GM03348 (cell line): ENCODE measurements around the gene APBA1.
A peak's percentile ranks its signal among the peaks of the same experiment; 100 is the strongest.

Experiments used
- DNase-seq: peaks from one replicate; pipeline ENCODE4 v3.0.0; 2012; ENCODE audit warnings: low spot score

APBA1 gene

DNA sequence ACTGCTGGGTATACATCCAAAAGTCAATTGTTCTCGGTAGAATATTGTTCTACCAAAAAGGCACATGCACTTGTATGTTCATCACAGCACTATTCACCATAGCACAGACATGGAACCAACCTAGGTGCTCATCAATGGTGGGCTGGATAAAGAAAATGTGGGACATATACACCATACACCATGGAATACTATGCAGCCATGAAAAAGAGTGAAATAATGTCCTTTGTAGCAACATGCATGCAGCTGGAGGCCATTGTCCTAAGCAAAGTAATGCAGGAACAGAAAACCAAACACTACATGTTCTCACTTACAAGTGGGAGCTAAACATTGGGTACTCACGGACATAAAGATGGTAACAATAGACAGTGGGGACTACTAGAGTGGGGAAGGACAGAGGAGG is 145.5 kb downstream of the APBA1 start:
- no peak for DNase-seq

DNA sequence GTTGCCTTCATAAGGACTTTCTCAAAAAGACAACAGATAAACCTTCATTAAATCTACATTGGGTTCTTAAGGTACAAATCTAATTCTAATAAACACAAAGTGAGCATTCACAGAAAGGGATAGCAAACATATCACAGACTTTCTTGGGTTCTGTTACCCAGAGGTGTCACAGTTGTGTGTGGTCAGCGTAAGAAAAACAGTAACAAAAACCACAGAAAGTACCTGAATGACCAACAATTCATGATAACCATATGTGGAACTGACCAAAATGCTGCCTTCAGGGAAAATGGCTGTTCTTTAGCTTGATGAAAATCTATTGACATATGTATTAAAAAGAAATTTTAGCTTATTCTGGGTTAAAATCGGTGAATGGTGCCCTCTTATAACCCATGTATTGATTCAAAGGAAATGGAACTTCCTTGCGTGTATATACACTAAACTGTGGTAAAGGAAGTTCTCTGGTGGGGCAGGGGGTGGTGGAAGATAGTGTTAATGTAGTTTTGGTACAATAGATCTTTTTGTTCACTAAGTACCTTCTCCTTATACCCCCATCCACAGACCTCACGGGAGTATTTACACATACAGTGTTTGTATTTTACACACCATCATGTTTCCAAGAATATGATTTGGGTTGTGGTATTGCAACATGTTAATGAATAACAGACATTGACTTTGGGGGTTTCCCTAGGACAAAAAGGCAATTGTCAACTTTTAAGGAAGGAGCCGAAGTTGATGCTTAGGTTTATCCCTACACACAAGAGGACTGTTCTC is 152.5 kb downstream of the APBA1 start:
- no peak for DNase-seq

DNA sequence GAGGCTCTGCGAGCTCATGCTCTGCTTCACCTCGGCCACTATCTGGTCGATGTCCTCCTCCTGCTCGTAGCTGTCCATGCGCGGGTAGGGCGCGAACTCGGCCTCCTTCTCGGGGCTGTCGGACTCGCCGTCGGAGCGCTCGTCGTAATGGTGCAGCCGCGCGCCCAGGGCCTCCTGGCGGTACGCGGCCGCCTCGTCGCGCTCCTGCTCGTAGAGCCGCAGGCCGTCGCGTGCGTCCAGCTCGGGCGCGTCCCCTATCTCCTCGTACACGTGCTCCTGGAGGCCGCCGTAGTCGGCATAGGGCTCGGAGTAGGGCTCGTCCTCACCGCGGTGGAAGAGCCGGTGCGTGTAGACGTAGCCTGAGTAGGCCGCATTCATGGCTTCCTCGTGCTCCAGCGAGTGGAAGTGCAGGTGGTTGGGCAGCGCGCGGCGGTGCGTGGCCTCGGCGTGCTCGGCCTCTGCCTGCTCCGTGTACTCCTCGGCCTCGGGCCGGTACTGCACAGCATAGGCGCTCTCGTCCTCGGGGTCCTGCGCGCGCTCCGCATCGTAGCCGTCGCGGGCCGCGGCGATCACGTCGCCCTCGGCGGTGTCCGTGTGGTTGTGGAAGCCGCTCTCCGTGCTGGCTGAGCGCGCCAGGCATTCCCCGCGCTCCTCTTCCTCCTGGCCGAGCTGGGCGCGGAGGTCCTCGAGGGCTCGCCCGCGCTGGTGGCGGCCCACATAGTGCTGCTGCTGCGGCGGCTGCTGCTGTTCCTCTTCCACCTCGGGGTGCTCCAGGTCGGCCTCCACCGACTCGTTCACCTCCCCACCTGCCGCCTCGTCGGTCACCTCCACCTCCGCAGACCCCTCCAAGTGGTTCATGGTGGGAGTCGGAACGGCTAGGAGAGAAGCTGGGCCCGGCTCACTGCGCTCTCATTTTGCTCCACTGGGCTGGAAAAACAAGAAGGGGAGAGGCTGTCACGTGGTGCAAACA is 155.5 kb downstream of the APBA1 start:
- no peak for DNase-seq

DNA sequence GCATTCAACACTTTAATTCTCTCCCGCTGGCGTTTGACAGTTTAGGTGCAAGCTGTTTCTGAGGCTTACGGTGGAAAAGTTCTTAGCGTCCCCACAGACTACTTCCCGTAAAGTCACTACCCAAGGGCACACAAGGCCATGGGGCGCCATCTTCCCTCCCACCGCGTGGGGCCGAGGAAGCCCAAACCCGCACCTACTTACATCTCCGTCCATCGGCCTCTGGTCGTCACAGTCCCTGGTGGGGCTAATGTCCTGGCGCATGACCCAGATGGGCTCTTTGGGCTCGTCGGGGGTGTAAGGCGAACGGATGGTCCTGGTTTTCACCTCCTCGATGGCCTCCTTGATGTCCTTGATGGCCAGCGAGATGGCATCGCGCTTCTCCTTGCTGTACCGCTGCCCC is 156.4 kb downstream of the APBA1 start:
- DNase-seq = no peak

DNA sequence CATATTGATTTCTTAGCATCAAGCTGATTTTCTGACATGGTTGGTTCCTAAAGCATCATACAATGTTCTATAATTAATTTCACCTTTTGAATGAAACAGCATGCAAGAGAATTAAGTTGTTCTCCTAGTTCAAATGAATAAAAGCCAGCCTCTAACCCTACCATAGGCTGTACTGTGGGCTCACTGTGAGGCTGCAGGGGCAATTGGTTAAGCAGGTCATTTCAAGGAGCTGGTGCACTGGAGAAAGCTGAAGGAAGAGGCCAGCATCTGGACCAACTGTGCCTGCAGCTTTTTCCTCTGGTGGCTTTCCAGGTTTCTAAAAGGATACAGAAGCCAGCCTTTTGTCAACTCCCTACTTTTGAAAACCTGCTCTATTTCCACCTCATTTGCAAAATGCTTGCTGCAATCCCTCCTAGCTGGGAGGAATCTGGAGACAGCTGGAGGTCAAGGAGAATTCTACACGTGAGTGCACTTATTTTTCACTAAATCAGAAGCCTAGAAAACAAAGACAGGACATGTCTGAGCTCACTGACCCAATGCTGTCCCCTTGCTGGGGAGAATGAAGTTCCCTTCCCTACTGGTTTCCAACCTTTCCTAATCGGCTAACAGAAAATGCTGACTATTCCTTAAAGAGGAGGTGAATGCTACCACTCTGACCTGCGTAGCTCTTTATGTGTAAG is 158.9 kb downstream of the APBA1 start:
- DNase-seq = no peak

DNA sequence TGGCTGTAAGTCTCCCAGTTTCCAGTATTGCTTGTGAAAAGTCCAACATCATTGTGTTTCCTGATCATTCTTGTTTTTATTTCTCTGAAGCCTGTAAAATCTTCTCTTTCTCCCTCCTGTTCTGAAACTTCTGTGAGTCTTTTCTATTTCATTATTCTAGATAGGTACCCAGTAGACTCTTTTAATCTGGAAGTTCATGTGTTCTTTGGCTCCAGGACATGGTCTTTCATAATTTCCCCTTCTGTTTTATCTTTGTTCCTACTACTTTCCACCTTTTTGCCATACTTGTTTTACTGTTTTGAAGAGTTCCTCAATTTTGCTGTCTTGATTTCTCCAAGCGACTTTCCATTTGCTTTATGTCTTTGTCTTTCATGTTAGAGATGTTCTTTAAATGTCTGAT is 168.1 kb downstream of the APBA1 start:
- no peak for DNase-seq

DNA sequence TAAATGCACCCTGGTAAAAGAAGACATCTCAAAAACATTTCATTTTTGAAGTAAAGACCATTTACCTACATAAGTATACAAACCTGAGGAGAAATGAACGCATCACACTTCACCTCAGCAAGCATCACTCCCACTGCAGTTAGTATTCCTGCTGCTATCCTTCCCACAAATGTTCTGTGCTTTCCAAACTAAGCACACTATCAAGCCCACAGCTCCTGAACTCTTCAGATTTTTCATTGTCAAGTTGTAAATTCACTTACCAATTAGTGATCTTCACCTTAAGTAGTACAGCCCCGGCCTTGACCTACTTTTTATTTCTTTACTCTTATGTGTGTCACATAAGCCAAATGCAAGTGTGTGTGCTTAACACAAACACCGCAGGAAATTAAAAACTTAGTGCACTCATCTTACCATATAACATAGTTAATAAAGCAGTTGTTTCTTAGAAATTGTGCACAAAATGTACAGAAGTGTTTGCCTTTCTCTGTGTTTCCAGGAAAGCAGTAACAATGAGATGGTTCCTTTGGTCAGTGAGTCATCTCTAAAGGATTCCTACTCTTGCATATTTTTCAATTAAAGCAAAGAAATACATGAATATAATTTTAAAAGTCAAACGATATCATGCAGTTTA is 169.4 kb downstream of the APBA1 start:
- peak; percentile 69 for DNase-seq

- DNase-seq = no peak
Observed at GRCh38 chr9:69500896-69501295, 171.3 kb downstream of the APBA1 start.

DNA sequence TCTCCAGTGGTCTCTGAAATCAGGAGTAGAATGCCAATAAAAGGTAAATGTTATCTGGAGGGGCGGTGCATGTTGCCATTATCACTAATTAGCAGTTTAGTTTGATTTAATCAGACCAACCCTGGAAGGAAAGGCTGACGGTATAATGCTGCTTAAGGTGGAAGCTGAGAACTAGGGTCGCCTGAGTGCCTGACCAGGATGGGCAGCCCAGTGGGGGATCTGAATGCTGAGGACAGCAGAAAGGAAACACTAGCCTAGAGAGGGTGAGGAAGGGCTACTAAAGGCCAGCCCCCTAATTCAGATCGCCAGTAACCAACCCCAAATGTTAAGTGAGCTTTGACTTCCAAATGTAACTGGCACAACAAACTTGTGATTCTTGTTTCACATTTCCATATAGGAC is 172.2 kb downstream of the APBA1 start:
- no peak for DNase-seq

- no peak for DNase-seq
Observed at GRCh38 chr9:69499407-69499806, 172.8 kb downstream of the APBA1 start.

DNA sequence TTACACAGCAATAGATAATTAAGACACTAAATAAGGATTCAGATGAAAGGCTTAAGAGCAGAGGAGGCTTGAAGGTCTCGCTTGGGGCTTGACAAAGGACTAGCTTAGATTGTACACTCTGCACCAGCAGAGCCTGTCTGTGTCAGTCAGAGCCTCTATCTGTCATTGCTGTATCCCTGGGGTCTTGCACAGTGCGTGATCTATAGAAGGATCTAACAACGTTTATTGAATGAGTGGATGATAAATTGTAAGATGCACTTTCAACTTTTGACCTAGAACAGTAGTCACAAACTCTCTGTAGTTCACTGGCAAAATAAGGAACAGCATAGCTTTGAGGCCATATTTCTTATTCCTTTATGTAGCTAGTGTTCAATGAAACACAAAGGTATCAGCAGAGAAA is 173.7 kb downstream of the APBA1 start:
- DNase-seq = no peak

GRCh38 chr9:69497816-69498215 is 174.4 kb downstream of the APBA1 start:
- DNase-seq = no peak

DNA sequence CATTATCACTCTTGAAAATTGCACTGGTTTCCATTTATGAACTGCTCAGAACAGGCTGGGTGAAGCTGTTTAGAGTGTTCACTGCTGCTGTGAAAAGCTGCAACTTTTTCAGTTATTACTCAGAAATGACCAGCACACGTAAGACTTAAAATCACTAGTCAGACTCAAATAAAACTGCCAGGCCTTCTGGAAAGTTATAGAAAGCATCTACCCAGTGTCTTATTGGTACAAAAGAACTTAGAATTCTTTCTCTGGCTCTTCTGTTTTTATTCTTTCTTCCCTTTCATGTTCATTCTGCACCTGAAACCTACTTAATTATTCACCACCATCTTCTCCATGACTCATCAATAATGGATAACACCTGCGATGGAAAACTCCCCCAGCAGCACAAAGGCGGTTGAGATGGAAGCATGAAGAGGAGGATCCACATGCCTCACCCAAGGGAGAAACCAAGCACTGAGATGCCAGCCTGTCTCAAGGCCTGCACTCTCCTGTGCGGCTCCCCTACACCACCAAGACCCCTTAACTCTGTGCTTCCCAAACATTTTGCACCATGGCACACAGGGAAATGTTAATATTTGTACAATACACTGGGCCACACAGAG is 175.2 kb downstream of the APBA1 start:
- DNase-seq = no peak

GRCh38 chr9:69495296-69495695 is 176.9 kb downstream of the APBA1 start:
- no peak for DNase-seq

DNA sequence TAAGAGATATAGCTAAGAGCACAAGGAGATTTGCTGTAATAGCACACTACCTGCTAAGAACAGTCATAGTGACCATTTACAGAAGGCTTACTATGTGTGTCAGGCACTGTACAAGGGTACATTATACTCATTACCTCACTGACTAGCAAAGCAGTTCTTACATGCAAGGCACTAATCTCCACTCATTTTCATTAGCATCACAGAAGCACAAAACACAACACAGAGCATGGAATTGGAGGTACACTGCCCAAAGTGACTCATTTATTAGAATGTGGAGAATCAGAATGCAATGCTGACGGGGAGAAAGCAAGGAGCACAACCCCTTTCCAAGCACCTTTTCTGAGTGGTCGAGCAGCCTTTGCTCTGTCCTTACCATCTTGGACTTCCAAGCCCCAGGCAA is 177.4 kb downstream of the APBA1 start:
- DNase-seq = no peak

DNA sequence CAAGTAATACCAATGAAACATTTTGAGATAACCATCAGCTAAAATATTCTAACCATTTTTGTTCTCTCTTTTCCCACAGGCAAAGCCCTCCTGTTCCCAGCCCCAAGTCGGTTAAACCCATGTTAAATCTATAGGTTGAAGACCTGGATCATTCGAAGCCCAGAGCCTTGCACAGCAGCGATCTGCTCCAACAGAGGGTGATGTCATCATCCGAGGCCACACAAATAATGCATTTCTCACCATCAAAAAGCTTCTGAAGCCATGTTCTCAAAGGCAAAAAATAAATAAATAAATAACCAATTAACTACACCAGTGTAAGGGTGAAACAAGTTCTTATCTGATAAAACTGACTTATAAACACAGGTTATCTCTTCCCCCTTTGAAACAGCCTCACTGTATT is 178.0 kb downstream of the APBA1 start:
- no peak for DNase-seq

- DNase-seq = no peak
Observed at GRCh38 chr9:69486498-69486897, 185.7 kb downstream of the APBA1 start.

GRCh38 chr9:69485466-69485865 is 186.7 kb downstream of the APBA1 start:
- no peak for DNase-seq

DNA sequence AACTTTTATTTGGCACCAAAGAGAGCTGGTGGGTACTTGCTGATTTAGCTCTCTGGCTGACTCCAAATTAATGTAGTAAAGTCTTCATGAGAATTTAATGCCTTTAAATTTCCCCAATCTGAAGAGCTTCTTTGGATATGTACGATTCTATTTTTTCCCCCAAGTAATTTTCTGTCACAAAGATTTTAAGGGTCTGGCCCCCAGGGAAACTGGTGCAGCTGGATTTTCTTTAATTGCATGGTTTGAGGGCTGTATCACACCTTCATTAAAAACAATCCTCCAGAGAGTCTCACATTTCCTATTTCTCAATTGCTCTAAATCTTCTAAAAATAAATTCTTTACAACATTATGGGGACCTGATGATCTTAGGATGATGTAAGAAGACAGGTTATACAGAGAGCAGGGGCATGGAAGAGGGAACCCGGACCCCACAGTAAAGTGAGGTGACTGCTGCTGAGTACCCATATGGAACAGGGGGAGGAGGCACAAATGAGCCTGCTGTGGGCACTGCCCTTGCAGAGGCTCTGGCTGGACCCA is 188.2 kb downstream of the APBA1 start:
- no peak for DNase-seq

DNA sequence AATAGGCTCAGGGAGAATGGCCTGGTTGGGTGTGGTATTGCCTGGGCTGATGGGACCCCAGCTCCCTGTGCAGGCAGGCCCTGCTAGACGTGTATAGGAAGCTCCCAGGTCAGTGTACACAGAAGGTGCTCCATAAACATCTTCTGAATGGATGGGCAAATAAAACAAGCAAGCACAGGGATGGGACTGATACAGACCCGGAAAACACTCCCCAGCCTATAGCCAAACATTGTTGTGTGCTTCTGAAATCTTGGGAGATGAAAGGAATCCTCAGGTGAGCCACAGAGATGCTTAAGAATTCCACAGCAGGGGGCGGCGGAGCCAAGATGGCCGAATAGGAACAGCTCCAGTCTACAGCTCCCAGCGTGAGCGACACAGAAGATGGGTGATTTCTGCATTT is 195.4 kb downstream of the APBA1 start:
- DNase-seq = no peak

GRCh38 chr9:69476016-69476415 is 196.2 kb downstream of the APBA1 start:
- no peak for DNase-seq

DNA sequence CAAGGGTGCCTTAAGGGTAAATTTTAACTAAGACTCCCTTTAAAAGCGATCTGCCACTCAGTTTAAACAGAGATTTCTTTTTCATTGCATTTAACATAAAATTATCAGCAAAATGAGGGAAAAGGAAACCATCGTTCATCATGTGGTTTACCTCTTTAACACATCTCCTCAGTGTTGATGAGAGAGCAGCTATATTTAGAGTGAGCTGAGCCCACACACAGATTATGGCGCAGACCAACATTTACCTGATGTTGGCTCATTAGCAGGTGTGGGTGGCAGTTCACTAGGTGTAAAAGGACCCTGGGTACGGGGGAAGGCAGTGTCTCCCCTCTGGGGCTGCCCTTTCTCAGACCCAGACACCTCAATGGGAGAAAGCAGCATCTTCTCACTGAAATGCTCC is 197.3 kb downstream of the APBA1 start:
- DNase-seq = no peak
